CD1c-positive myeloid dendritic cell (primary cell): Measurements from ENCODE around the gene ZNF407.

Source experiments
- DNase-seq: peaks from one replicate; pipeline ENCODE4 v3.0.0-alpha.2; 2016; ENCODE audit errors: extremely low spot score

Gene ZNF407

DNA sequence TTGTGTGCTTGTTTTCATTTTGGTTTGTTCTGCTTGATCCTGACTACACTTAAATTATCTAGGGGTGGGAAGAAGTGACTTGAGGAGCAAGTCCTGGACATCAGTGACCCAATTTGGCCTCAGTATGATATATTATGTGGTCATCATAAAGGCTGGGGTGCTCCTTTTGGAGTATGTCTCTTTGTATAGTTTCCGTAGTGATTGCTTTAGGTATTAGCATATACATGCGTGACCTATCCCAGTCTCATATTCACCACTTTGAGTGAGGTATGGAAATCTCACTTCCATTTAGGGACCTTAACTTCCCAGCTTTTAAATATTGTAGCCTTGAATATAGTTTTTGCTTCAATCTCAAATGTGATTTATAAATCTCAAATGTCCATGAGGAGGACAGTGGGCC is 370.3 kb downstream of the ZNF407 start:
- no peak for DNase-seq

DNA sequence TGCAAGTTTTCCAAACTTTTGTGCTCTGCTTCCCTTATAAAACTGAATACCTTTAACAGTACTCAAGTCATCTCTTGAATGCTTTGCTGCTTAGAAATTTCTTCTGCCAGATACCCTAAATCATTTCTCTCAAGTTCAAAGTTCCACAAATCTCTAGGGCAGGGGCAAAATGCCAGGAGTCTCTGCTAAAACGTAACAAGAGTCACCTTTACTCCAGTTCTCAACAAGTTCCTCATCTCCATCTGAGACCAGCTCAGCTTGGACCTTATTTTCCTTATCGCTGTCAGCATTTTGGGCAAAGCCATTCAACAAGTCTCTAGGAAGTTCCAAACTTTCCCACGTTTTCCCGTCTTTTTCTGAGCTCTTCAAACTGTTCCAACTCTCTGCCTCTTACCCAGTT is 373.7 kb downstream of the ZNF407 start:
- DNase-seq, result peak; percentile 38

DNA sequence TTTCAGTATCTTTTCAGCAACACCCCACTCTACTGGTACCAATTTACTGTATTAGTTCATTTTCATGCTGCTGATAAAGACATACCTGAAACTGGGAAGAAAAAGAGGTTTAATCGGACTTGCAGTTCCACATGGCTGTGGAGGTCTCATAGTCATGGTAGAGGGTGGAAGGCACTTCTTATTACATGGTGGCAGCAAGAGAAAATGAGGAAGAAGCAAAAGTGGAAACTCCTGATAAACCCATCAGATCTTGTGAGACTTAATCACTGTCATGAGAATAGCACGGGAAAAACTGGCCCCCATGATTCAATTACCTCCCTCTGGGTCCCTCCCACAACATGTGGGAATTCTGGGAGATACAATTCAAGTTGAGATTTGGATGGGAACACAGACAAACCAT is 374.1 kb downstream of the ZNF407 start:
- DNase-seq, result peak; percentile 53

DNA sequence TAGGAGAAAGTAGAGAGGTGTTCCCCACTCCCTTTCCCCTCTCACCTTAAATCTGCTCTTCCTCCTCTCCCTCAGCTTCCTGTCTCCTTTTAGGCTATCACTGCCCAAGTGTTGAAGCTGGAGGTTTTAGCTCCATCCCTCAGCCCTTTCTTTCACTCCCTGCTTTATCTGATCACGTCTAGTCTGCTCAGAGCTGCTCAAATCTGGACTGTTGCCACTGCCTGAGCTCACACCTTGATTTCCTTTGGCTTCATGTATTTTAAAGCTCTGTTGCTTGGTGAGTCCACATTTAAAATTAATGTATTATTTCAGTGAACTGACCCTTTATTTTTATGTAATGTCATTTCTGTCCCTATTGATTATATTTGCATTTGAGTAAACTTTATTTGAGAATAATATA is 374.7 kb downstream of the ZNF407 start:
- DNase-seq, result no peak

DNA sequence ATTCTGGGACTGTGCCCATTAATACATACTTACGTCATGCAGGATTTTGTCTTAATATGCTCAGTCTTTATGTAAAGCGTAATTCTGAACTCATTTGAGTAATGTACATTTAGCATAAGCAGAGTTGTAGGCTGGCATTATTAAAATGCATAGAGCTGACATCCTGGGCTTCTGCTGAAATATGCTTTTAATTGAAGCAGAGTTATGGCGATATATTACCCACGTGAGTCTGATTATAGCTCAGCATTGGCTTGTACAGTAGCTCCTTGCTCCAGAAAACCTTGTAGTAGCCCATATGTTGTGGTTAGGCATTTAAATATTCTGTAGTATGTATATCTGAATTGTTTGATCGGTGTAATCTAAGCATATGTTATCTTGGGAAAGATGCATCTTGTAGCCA is 377.3 kb downstream of the ZNF407 start:
- DNase-seq, result no peak

DNA sequence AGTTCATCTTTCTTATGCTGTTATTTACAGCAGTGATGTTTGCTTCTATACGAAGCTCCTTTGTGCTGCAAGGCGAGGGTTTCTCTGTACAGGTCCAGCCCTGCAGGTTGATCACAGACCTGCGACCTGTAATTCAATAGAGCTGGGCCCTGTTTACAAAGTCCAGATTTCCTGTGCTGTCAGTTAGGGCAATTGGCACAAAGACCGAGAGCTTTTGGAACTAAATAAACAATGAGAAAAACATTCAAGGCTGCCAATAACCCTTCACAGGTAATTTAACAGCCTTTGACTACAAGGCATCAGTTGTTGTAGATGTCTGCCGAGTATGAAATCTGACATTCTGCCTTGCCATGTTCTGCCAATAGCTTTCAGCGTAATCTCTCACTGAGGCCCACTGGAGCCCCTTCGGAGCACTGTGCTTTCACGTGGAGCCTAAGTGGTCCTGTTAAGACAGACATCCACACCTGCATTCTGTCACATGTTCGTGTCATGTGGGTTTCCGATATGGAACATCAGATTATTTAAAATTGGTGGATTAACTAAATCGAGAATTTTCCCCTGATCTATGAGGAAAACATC is 378.8 kb downstream of the ZNF407 start:
- DNase-seq, result no peak

DNA sequence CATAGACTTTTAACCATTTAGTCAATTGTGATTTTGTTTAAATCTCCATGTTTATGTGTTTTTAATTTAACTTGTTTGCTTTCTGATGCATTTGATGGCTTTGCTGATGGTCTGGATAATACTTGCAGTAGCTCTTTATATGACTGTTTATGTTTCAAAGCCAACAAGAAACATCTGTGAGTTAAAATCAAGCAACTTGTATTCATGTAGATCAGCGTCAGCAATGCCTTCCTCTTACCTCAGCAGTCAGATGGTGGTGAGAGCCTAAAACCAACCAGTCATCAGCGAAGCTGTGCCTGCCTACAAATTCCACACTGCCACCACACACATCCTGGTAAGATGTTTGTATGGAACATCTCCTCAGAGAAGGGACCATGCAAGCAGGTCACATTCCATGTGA is 379.4 kb downstream of the ZNF407 start:
- no peak for DNase-seq

DNA sequence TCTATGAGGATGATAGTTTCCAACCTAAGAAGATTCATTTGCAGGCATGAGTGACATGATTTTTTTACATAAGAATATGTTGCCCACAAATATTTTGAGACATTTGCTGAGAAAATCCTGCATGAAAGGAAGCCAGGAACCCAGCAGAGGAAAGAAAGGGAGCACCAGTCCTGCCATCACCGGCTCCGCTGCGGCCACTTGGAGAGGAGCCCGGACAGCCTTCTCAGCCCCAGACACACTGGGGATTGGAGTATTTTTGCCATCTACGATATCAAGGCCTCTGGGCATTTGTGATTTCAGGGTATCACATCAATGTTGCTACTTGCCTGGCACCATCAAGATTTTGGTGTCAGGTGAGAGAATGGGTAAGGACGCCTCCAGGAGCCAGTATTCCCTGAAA is 383.0 kb downstream of the ZNF407 start:
- DNase-seq, result no peak

DNA sequence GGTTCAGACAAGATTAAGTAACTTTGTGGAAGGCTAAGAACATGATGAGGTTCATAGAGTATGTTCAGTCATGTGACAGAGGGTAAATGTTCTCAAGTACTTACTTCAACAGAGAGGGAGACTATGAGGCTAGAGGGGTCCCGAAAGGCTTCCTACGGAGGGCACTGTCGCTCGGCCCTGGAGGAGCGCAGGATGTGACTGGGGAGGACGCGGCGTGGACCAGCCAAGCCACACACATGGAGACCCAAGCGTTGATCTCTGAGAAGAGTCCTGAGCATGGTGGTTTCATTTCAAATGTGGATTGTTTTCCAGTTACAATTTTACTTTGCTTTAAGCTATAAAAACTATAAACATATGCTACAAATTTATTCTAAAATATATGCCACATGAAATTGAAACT is 383.8 kb downstream of the ZNF407 start:
- DNase-seq, result no peak

DNA sequence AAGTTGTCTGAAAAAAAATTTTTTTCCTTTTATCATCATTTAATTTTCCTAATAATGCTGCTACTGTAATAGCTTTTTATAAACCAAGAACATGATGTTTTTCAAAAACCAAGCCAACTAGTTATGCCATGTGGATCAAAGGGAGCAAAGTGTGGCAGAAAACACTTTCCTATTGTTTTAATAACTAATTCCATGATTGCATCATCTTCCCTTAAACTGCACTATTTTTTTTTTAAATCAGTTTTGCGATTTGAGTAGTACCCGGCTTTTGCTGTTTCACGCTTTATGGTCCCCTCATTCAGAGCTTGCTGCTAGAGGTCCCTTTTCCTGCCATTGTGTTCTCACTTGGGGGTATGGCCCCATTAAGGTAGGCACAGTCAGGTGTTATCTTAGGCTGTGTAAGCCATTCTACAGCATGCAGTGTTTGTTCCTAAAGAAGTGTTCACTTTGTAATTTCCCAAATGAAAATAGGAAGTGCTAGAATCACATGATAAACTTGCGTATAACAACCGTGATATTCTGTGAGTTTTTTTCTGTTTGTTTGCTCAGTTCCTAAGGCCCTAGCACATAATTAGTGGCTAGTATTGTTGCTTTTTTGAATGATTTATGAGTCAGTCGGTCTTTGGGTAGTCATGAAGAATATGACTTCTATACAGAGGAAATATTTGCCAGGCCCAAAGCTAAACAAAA is 385.4 kb downstream of the ZNF407 start:
- DNase-seq, result peak; percentile 85

DNA sequence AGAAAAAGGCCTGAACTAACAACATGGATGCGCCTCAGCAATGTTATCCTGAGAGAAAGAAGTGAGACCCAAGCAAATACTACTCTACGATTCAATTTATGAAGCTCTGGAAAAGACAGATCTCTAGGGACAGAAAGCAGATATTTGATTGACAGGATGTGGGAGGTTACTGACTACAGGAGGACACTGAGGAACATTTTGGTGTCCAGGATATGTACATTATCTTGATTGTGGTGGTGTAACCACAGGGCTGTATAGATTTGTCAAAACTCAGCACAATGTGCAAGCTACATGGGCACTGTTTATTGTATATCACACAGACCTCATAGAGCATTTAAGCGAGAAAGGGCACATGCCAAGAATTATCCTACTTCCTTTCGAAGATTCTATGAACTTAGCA is 391.5 kb downstream of the ZNF407 start:
- no peak for DNase-seq

DNA sequence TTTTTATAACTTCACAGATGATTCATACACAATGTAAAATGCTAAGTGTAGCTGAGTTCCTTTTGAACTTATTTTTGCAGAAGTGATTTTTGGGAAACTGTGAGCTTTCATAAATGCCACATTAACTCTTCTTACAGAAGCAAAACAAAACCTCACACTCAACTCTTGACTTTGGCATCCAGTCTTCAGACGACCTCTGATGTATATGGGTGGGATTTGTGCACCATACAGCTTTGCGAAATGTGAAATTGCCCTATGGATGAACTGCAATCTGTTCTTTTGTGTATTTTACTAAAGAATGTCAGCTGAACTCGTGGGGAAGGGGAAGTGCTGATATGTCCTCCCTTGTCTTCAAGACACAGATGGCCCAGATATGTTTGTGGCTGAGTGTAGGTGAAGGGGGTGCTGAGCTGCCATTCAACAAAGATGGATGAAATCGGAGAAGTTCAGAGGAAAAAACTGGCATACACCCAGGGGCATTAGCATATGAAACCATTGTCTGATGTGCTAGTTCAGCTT is 393.0 kb downstream of the ZNF407 start:
- peak; percentile 85 for DNase-seq

DNA sequence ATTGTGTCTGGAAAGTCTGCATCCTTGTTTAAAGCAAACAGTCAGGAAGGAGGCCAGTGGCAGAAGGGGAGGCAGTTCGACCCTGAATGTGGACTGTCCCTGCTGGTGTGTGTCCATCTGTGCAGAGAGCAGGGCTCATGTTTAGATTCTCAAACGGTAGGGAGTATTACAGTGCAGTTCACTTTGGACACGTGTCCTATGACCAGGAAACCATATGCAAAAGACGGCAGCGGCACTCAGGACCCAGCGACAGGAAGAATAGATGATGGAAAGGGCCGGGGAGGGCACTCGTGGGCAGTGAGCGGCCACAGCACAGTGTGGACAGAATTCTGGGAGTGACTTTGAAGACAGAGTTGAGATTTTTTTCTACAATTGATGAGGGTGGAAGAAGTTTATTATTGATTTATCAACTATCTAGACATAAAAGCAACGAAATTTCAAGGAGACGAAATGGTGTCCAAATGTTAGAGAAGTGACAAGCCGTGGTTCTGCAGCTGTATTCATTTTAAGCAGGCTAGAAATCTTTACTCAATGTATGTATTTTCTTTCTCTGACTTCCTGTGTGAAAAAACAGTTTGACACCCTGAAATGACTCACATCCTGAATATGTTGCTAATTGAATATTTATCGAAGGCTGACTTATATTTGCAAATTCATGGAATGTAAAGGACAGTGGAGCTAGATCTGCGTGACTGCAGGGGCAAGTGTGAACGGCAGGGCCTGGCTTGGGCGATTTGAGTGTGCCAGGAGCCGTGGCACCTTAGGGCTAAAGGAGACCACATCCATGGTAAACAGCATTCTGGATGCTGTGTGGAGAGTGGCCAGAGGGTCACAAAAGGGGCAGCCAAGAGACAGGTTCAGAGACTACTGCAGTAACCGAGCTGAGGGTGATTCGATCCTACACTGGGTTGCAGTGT is 397.1 kb downstream of the ZNF407 start:
- peak; percentile 59 for DNase-seq

DNA sequence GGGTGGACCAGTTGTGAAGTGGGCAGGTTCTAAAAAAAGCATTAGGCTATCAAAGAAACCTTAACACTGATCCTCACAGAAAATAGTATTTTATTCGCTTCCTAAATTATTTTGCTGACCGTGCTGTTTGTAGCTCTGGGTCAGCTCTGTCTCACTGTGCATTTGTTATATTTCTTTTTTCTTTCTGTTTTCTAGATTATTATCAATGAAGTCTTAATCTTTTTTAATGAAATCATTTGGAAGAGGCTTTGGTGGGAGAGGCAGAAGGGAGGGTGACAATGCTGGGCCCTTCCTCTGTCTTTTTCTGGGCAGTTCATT is 397.7 kb downstream of the ZNF407 start:
- DNase-seq, result no peak

DNA sequence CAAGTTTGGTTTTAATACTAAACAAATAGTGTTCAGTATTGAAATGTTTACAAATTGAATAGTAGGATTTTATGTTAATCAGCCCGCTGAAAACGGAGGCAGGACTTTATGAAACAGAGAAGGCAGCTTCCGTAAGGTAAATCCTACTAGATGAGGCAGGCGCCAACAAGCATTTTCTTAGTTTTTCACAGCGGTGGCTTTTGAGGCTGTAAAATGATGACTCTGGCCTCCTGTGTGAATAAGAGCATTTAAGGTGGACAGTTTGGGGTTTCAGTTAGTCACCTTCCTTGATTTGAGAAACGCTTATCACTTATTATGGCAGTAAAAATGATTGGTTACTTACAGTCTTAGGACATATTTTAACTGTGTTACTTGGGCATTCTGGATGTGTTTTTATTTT is 398.4 kb downstream of the ZNF407 start:
- DNase-seq, result no peak

DNA sequence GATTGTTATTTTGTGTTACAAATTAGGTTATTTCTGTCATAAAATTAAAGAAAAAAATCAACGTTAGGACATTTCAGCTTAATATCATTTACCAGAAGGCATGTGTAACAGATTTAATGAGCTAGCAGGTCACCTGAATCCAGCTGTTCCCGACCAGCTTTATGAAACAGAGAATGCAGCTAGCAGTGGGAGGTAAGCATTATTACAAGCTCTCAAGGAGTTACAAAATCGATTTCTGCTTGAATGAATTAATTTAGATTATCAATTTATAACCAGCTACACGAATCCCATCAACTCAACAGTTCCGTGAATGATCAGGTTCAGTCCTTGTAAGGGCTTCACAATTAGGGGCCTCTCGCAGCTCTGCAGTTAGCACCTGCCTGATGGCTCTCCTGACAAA is 399.3 kb downstream of the ZNF407 start:
- DNase-seq, result no peak

DNA sequence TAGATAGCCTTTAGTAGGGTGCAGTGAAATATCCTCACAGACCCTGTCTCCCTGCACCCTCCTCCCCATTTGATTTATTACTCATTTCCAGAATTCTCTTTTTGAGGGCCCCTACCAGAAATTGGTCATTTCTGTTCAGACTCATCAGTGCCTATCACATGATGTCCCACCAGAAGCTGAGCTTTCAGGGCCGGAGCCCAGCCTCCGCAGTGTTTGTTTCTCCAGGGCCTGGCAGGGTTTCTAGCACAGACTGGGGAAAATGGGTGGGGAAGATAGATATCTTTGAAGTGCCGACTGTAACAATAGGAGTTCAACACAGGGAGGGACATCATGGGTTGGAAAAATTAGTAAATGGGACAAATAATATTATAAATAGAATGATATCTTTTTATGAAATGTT is 403.2 kb downstream of the ZNF407 start:
- no peak for DNase-seq

DNA sequence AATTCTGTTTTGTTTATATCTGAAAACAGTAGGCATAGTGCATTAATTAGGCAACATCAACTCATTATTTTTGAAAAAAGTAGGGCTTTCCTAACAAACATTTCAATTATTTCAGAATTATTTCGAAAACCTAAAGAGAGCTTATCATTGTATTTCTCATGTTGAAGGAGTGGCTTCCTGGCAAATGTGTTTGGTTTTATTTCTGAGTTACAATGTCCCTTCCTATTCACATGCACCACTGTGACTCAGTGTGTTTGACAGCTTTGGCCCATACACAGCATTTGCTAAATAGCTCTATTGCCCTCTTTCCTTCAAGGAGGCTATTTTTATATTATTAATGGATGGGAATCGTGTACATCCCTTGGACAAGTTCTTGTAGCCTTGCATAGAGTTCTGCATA is 405.4 kb downstream of the ZNF407 start:
- DNase-seq, result no peak

DNA sequence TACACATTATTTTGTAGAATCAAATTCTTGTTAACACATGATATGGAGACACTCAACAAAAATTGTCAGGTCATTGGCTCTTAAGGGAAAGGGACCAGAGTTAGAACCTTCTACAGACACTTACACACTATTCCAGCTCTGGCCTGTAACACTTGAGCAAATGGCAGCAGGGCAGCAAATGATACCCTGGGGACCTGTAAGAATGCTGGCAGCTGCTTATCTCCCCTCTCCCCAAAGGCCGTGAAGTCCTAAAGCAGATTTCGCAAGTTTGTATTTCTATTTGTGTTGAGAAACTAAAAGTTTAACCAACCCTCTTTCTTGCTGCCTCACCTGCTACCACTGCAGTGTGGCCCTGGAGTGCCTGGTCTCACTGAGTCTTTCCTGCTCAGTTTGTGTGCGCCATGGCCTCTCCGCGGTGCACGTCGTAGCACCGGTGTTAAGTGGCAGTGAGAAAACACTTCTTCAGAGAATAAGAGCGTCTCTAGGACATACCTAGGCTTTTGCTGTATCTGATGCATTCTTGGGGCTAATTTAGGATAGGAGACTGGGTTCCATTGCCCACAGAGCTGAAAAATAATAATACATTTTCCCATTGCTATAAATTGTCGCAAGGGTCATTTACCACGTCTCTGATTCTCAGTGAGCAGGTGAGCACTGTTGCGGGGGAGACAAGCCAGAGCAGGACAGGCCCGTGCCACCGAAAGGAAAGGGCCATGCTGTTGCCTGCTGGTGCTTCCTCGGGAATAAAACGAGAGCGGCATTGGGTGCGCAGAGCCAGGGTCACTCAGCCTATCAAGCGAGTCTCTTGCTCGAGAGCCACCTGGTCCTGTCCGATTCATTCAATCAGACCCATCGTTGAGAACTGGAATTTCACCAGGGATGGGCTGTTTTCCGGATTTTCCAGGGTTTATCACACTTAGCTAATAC is 406.4 kb downstream of the ZNF407 start:
- DNase-seq, result no peak

DNA sequence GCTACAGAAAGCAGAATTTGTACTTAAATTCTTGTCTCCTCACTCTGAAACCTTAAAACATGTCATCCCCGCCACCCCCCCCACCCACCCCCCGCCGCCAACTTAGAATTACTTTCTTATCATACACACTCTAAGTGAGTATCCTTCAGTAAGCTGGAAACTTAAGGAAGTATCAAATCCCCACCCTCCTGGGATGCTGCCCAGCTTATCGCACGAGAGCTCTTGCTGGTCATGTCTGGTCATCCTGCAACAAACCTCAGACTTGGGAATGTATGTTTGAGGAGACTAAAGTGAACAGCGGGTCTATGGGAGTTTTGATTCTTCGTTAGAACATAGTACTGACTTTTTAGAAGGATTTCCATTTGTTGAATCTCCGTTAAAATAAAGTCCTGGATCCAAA is 408.0 kb downstream of the ZNF407 start:
- DNase-seq, result no peak

DNA sequence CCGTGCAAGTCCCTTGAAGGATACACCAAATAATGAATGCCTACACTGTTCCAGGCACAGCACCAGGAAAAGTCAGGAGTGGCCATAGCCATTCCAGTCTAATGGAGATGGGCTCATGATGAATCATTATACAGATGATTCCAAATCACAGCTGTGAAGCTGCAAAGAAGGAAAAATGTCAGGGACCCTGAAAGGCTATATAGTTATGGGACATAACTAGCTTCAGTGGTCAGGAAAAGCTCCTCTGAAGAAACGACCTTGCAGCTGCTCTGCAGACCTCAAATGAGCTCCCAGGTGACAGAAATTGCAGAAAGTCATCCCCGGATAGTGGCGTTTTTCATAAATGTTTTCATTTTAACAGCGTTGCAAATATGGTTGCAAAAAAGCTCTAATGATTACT is 410.5 kb downstream of the ZNF407 start:
- no peak for DNase-seq

DNA sequence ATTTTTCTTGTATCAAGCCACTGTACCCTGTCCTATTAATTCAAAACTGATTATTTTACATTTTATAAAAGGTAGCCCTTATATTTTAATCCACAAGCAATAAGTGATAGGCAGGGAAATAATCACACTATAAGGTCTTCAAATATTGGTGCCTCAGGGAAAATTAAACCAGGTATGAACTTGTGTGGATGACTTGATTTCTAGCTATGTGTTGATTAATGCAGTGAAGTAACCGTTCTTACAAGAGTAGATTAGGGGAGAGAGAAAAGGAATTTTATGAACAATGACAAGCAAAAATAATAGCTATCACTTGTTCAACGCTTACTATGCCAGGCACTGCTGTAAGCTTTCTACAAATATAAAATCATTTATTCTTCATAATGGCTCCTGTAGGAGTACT is 411.6 kb downstream of the ZNF407 start:
- DNase-seq, result no peak
